ENCODE data around the gene SHBG. TPM values are rescaled to one million over a fixed set of nuclear protein-coding genes. Genes with fewer than 3 reads are reported as not detected.

SHBG gene
- total RNA-seq, 1 experiment from 2014 or later, result not detected

GRCh38 chr17:7644775-7645174, 14.8 kb downstream of the SHBG start:
- no peak overlapping the region for H3K4me3 ChIP-seq (replicated peaks in 1 of 2; ENCODE audit: low read depth in 1 of 2, low read length in 2 of 2)
- TF ChIP-seq ATF3 (IDR thresholded peaks at IDR 0.05) (no peak), ELF1 (IDR thresholded peaks at IDR 0.05; ENCODE audit: borderline replicate concordance, low read depth) (no peak)
- CTCF ChIA-PET, result no interaction called here
- no peaks in the 10 kb centered on the region for H3K27me3 ChIP-seq (ENCODE audit: insufficient read depth, low read length)
- H3K79me2 ChIP-seq (ENCODE audit: insufficient read depth, low read length), result no peaks in the 10 kb centered on the region
- H4K20me1 ChIP-seq (ENCODE audit: insufficient read depth), result no peaks in the 10 kb centered on the region
- H3K9me3 ChIP-seq (ENCODE audit: control insufficient read depth in 1 of 2, insufficient read depth in 1 of 2, low read depth in 1 of 2, low read length in 2 of 2), result no peaks in the 10 kb centered on the region
- RAD21 ChIA-PET (ENCODE audit: low non-redundant PET in 1 of 2, low total read pairs in 2 of 2, uncharacterized antibody in 2 of 2, unreplicated experiment in 2 of 2), result no interaction called here
- no peak overlapping the region for H3K4me2 ChIP-seq (ENCODE audit: low read length)
- no peak overlapping the region for H2AFZ ChIP-seq (ENCODE audit: low read depth, low read length, poor library complexity, severe bottlenecking)
- no peak overlapping the region for H3K27ac ChIP-seq (ENCODE audit: low read depth, low read length)
- no peaks in the 10 kb centered on the region for H3K9me2 ChIP-seq (ENCODE audit: insufficient read depth)
- no peaks in the 10 kb centered on the region for H3K36me3 ChIP-seq (ENCODE audit: control insufficient read depth in 1 of 2, insufficient read depth in 2 of 2, low read length in 2 of 2)
- POLR2A ChIA-PET, result no interaction called here
- no TSS peak for BruUV-seq (replicated peaks)
- H3K9ac ChIP-seq (ENCODE audit: low read length), result no peak overlapping the region
- H3K4me1 ChIP-seq (ENCODE audit: control insufficient read depth in 1 of 2, insufficient read depth in 2 of 2, low read length in 2 of 2), result no peaks in the 10 kb centered on the region
- intact Hi-C loops (cut with micrococcal nuclease), result no loop called here
- DNase-seq (ENCODE audit: low read depth, low spot score) (no peak), ATAC-seq (no peak)

GRCh38 chr17:7646457-7646856, 16.5 kb downstream of the SHBG start:
- no peak overlapping the region for H3K9ac ChIP-seq (ENCODE audit: low read length)
- no peak for DNase-seq (ENCODE audit: low read depth, low spot score)
- POLR2A ChIA-PET, result no interaction called here
- H3K27ac ChIP-seq (ENCODE audit: low read depth, low read length), result no peak overlapping the region
- no peak for ATAC-seq
- RAD21 ChIA-PET (ENCODE audit: low non-redundant PET in 1 of 2, low total read pairs in 2 of 2, uncharacterized antibody in 2 of 2, unreplicated experiment in 2 of 2), result no interaction called here
- no TSS peak for BruUV-seq (replicated peaks)
- CTCF ChIA-PET, result interaction anchor here (0.9 kb wide), 1 partner anchor 14 kb away, joined by 3 read pairs; no protein-coding TSS in a partner anchor
- H3K36me3 ChIP-seq (ENCODE audit: control insufficient read depth in 1 of 2, insufficient read depth in 2 of 2, low read length in 2 of 2), result no peaks in the 10 kb centered on the region
- no peaks in the 10 kb centered on the region for H3K9me2 ChIP-seq (ENCODE audit: insufficient read depth)
- TF ChIP-seq RAD21 (IDR thresholded peaks at IDR 0.05; ENCODE audit: low read depth), result no peak
- TF ChIP-seq CTCF (IDR thresholded peaks at IDR 0.05 in 2 of 3, conservative IDR thresholded peaks at IDR 0.05 in 1 of 3; ENCODE audit: borderline replicate concordance in 1 of 3, insufficient read depth in 1 of 3, low read depth in 2 of 3, low read length in 2 of 3), result no peak
- TF ChIP-seq JUND (IDR thresholded peaks at IDR 0.05), result no peak
- no peaks in the 10 kb centered on the region for H3K4me1 ChIP-seq (ENCODE audit: control insufficient read depth in 1 of 2, insufficient read depth in 2 of 2, low read length in 2 of 2)
- no peaks in the 10 kb centered on the region for H3K9me3 ChIP-seq (ENCODE audit: control insufficient read depth in 1 of 2, insufficient read depth in 1 of 2, low read depth in 1 of 2, low read length in 2 of 2)
- H4K20me1 ChIP-seq (ENCODE audit: insufficient read depth), result no peaks in the 10 kb centered on the region
- H2AFZ ChIP-seq (ENCODE audit: low read depth, low read length, poor library complexity, severe bottlenecking), result no peak overlapping the region
- no peak overlapping the region for H3K4me3 ChIP-seq (replicated peaks in 1 of 2; ENCODE audit: low read depth in 1 of 2, low read length in 2 of 2)
- no peaks in the 10 kb centered on the region for H3K79me2 ChIP-seq (ENCODE audit: insufficient read depth, low read length)
- H3K4me2 ChIP-seq (ENCODE audit: low read length), result no peak overlapping the region
- intact Hi-C loops (cut with micrococcal nuclease), result no loop called here
- H3K27me3 ChIP-seq (ENCODE audit: insufficient read depth, low read length), result no peaks in the 10 kb centered on the region
